Cardiac fibroblast (primary cell): ENCODE results near the gene STARD3NL.
"Not testable (repeated sequence)": the region's sequence is repeated elsewhere in the genome, so short reads cannot be mapped to it uniquely, and the experiment has no call there.

Source experiments
- DNase-seq, 2 donors: peaks; one replicate each; pipeline versions ENCODE4 v3.0.0 to v3.0.0-alpha.2; 2010; ENCODE audit warnings: low read depth in 2 of 2
- H3K4me3 ChIP-seq, 2 donors: replicated peaks in 1 of 2; 1 replicate in 1 of 2; 2 replicates in 1 of 2; pipeline ENCODE4 v1.5.1; 2011; ENCODE audit warnings: low read depth in 2 of 2, low read length in 2 of 2, mild to moderate bottlenecking in 2 of 2, moderate library complexity in 1 of 2
- CTCF ChIP-seq: IDR thresholded peaks from one replicate; pipeline ENCODE4 v1.5.1; 2011; ENCODE audit warnings: low read depth, mild to moderate bottlenecking, low read length, inconsistent platforms

STARD3NL gene

GRCh38 chr7:38270405-38270804 is 92.4 kb downstream of the STARD3NL start:
- not testable (repeated sequence) for H3K4me3 ChIP-seq, DNase-seq

GRCh38 chr7:38273286-38273995 is 95.4 kb downstream of the STARD3NL start, which contains the start of gene TARP:
Gene TARP (minus strand): TSS chr7:38273636.
- TF ChIP-seq CTCF, result no peak
- no peak for DNase-seq
- H3K4me3 ChIP-seq, result no peak within 1 kb of the TSS

GRCh38 chr7:38274486-38274885 is 96.4 kb downstream of the STARD3NL start:
- DNase-seq, result peak in 1 of 2 donors; percentile 36
- H3K4me3 ChIP-seq, result no peak overlapping the region
- no peak for TF ChIP-seq CTCF

GRCh38 chr7:38274927-38275620 is 97.0 kb downstream of the STARD3NL start:
- DNase-seq, result no peak
- no peak for TF ChIP-seq CTCF
- no peak overlapping the region for H3K4me3 ChIP-seq

GRCh38 chr7:38276096-38276877 is 98.2 kb downstream of the STARD3NL start:
- H3K4me3 ChIP-seq, result no peak overlapping the region
- no peak for TF ChIP-seq CTCF

GRCh38 chr7:38280000-38280399 is 102.0 kb downstream of the STARD3NL start:
- TF ChIP-seq CTCF, result no peak
- H3K4me3 ChIP-seq, result no peak overlapping the region
- DNase-seq, result no peak

More at GRCh38 chr7:38276096-38276877, 98.2 kb downstream of the STARD3NL start:
- no peak for DNase-seq
